OCI-LY1 (cell line): ENCODE measurements around the gene NAA40.

Source experiments
- EZH2 ChIP-seq: fragments of 200-600 bp; sonication (generic), shearing (Covaris generic); IDR thresholded peaks from 2 replicates; pipeline ENCODE4 v1.8.0; 2017; ENCODE audit warnings: borderline replicate concordance, mixed run types, mild to moderate bottlenecking, antibody characterized with exemption, low read length, moderate library complexity, mixed read lengths
- TF ChIP-seq, protein P1 (sequence below): fragments of 200-600 bp; sonication (generic), shearing (Covaris generic); IDR thresholded peaks from 2 replicates; pipeline ENCODE4 v1.5.1; 2017; ENCODE audit warnings: mild to moderate bottlenecking, antibody characterized with exemption, low read length, moderate library complexity, mixed read lengths

DNA sequence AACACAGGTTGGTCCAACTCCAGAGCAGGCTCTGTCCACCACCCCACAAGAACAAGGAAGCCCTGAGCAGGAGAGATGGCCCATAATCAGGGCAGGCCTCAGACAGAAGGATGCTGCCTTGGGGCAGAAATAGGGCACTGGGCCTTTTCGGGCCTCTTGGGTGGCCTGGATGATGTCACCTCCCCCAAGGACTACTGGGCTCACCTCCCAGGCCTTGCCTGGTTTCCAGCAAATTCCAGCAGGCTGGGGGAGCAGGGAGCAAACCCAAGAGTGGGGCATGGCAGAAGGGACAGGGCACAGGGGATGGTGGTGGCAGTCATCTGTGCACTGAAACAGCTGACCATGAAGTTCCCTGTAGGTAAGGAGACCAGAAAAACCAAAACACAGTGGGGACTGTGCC lies 5.3 kb upstream of the NAA40 start:
- TF ChIP-seq, protein P1, sequence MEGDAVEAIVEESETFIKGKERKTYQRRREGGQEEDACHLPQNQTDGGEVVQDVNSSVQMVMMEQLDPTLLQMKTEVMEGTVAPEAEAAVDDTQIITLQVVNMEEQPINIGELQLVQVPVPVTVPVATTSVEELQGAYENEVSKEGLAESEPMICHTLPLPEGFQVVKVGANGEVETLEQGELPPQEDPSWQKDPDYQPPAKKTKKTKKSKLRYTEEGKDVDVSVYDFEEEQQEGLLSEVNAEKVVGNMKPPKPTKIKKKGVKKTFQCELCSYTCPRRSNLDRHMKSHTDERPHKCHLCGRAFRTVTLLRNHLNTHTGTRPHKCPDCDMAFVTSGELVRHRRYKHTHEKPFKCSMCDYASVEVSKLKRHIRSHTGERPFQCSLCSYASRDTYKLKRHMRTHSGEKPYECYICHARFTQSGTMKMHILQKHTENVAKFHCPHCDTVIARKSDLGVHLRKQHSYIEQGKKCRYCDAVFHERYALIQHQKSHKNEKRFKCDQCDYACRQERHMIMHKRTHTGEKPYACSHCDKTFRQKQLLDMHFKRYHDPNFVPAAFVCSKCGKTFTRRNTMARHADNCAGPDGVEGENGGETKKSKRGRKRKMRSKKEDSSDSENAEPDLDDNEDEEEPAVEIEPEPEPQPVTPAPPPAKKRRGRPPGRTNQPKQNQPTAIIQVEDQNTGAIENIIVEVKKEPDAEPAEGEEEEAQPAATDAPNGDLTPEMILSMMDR, result no peak
- TF ChIP-seq EZH2, result no peak
